ENCODE results near the gene SMG6. TPM values are rescaled to one million over a fixed set of nuclear protein-coding genes. Genes with fewer than 3 reads are reported as not detected.

SMG6 gene
- total RNA-seq, 1 experiment from 2014 or later, result 28.6 TPM

- H3K14ac ChIP-seq (ENCODE audit: insufficient read depth, low read length), result no peak overlapping the region
- no peak overlapping the region for H3K4me2 ChIP-seq (ENCODE audit: insufficient read depth, insufficient read length, low read length)
- H4K20me1 ChIP-seq (ENCODE audit: control insufficient read depth, insufficient read depth, insufficient read length), result peaks cover 2% of the 10 kb centered on the region
- H3K4me3 Mint-ChIP-seq, result no peak overlapping the region
- H3K4ac ChIP-seq (ENCODE audit: low read depth, low read length), result no peak overlapping the region
- peaks cover 38 to 42% of the 10 kb centered on the region in 2 experiments for H3K4me1 Mint-ChIP-seq
- no peak overlapping the region for H3K27ac ChIP-seq (ENCODE audit: insufficient read length, low read depth, low read length)
- no peak for DNase-seq
- H4K5ac ChIP-seq (ENCODE audit: insufficient read length, low read depth, low read length), result no peak overlapping the region
- no peak overlapping the region for H3K18ac ChIP-seq (ENCODE audit: insufficient read length, low read depth, low read length)
- peaks cover 3 to 47% (median 22%) of the 10 kb centered on the region in 3 experiments for H3K36me3 Mint-ChIP-seq (ENCODE audit: insufficient read depth in 1 of 3, low read depth in 3 of 3)
- no peak overlapping the region for H2BK12ac ChIP-seq (ENCODE audit: insufficient read length, low read depth, low read length)
- H3K27me3 Mint-ChIP-seq (ENCODE audit: low read depth), result no peaks in the 10 kb centered on the region
- H3K9ac ChIP-seq (ENCODE audit: extremely low read depth, insufficient read length, low read length), result no peak overlapping the region
- no peaks in the 10 kb centered on the region for H3K23me2 ChIP-seq (ENCODE audit: insufficient read length, low read depth, low read length, poor library complexity, severe bottlenecking)
- H2BK15ac ChIP-seq (ENCODE audit: low read depth, low read length), result no peak overlapping the region
- H3K79me2 ChIP-seq (ENCODE audit: insufficient read depth, low read length), result no peaks in the 10 kb centered on the region
- H4K8ac ChIP-seq (replicated peaks; ENCODE audit: insufficient read length, low read depth, low read length), result no peak overlapping the region
- no peak overlapping the region for H2AFZ ChIP-seq (ENCODE audit: low read length)
- H3K9me3 ChIP-seq (ENCODE audit: control insufficient read depth, low read depth, low read length), result no peaks in the 10 kb centered on the region
- H3K27ac Mint-ChIP-seq, result no peak overlapping the region
- H2AK5ac ChIP-seq (ENCODE audit: insufficient read length, low read length), result no peak overlapping the region
- peaks cover 3% of the 10 kb centered on the region; the same call in 1 of the 2 replicates for H3K4me1 ChIP-seq (ENCODE audit: insufficient read depth, low read length)
- H3T11ph ChIP-seq (ENCODE audit: low read length), result no peak overlapping the region
- TF ChIP-seq, protein P1, sequence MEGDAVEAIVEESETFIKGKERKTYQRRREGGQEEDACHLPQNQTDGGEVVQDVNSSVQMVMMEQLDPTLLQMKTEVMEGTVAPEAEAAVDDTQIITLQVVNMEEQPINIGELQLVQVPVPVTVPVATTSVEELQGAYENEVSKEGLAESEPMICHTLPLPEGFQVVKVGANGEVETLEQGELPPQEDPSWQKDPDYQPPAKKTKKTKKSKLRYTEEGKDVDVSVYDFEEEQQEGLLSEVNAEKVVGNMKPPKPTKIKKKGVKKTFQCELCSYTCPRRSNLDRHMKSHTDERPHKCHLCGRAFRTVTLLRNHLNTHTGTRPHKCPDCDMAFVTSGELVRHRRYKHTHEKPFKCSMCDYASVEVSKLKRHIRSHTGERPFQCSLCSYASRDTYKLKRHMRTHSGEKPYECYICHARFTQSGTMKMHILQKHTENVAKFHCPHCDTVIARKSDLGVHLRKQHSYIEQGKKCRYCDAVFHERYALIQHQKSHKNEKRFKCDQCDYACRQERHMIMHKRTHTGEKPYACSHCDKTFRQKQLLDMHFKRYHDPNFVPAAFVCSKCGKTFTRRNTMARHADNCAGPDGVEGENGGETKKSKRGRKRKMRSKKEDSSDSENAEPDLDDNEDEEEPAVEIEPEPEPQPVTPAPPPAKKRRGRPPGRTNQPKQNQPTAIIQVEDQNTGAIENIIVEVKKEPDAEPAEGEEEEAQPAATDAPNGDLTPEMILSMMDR (conservative IDR thresholded peaks at IDR 0.05), result no peak
- H3K27me3 ChIP-seq (ENCODE audit: insufficient read depth, low read length), result no peaks in the 10 kb centered on the region
- WGBS (ENCODE audit: extremely low coverage, insufficient read length, low lambda C conversion rate), result no CpG with 5 or more reads among the region's 6 CpGs
- no peaks in the 10 kb centered on the region for H3K79me1 ChIP-seq (ENCODE audit: insufficient read depth, low read depth, low read length, poor library complexity, severe bottlenecking)
- no peaks in the 10 kb centered on the region for H3K9me3 Mint-ChIP-seq
- H3K23ac ChIP-seq (ENCODE audit: insufficient read length, low read depth, low read length), result no peak overlapping the region
- H2BK120ac ChIP-seq (ENCODE audit: low read depth, low read length, poor library complexity, severe bottlenecking), result no peak overlapping the region
- no peak overlapping the region for H2BK20ac ChIP-seq (ENCODE audit: low read depth, low read length, poor library complexity, severe bottlenecking)
- H2BK5ac ChIP-seq (ENCODE audit: insufficient read length, low read length), result no peak overlapping the region
- no peak overlapping the region for H4K91ac ChIP-seq (ENCODE audit: insufficient read length, low read depth, low read length)
- no peak overlapping the region for H3K56ac ChIP-seq (ENCODE audit: insufficient read length, low read depth, low read length)
These were observed 235.5 kb downstream of the SMG6 start for GRCh38 chr17:2068031-2068518.
